Astrocyte (in vitro differentiated cells and primary cell): ENCODE results near the gene PARL. TPM values are rescaled to one million over a fixed set of nuclear protein-coding genes. Genes with fewer than 3 reads are reported as not detected.

Source experiments
- DNase-seq: peaks from one replicate; pipeline ENCODE4 v3.0.0-alpha.2; 2010; ENCODE audit warnings: low read depth
- FAIRE-seq: peaks from 2 replicates; lab custom pipeline; 2011; peaks lifted over from hg19 to GRCh38; lab: Jason Lieb, UNC
- H2AFZ ChIP-seq: 2 replicates; pipeline ENCODE4 v1.6.0; 2012; ENCODE audit warnings: low read depth, low read length, inconsistent platforms
- H3K27ac ChIP-seq: 2 replicates; pipeline ENCODE4 v1.5.1; 2011; ENCODE audit warnings: low read depth, low read length, inconsistent platforms
- H3K27me3 ChIP-seq: 2 replicates; pipeline ENCODE4 v1.6.0; 2011; ENCODE audit warnings: low read length, inconsistent platforms; ENCODE audit not compliant: insufficient read depth
- H3K36me3 ChIP-seq: 2 replicates; pipeline ENCODE4 v1.5.1; 2011; ENCODE audit warnings: low read length, inconsistent platforms; ENCODE audit not compliant: insufficient read depth
- H3K4me1 ChIP-seq: 2 replicates; pipeline ENCODE4 v1.5.1; 2011; ENCODE audit warnings: low read length, inconsistent platforms; ENCODE audit not compliant: insufficient read depth
- H3K4me2 ChIP-seq: 2 replicates; pipeline ENCODE4 v1.6.0; 2012; ENCODE audit warnings: low read length, inconsistent platforms
- H3K4me3 ChIP-seq: 2 replicates; pipeline ENCODE4 v1.5.1; 2011; ENCODE audit warnings: low read depth, mild to moderate bottlenecking, low read length, inconsistent platforms; ENCODE audit not compliant: insufficient read depth
- H3K79me2 ChIP-seq: 2 replicates; pipeline ENCODE4 v1.6.0; 2012; ENCODE audit warnings: mild to moderate bottlenecking, low read length, inconsistent platforms; ENCODE audit not compliant: insufficient read depth
- H3K9ac ChIP-seq: 2 replicates; pipeline ENCODE4 v1.6.0; 2012; ENCODE audit warnings: mild to moderate bottlenecking, low read length, inconsistent platforms
- H3K9me3 ChIP-seq: 2 replicates; pipeline ENCODE4 v1.5.1; 2012; ENCODE audit warnings: low read depth, mild to moderate bottlenecking, low read length, inconsistent platforms; ENCODE audit not compliant: insufficient read depth
- H4K20me1 ChIP-seq: 2 replicates; pipeline ENCODE4 v1.6.0; 2012; ENCODE audit warnings: low read length, inconsistent platforms; ENCODE audit not compliant: insufficient read depth
- H3K27ac Mint-ChIP-seq: one replicate; pipeline ENCODE4 v1.8.0; 2021; ENCODE audit warnings: mild to moderate bottlenecking, mixed read lengths; ENCODE audit not compliant: unreplicated experiment
- H3K27me3 Mint-ChIP-seq: one replicate; pipeline ENCODE4 v1.8.0; 2021; ENCODE audit warnings: low read depth, mixed read lengths; ENCODE audit not compliant: unreplicated experiment
- H3K36me3 Mint-ChIP-seq: one replicate; pipeline ENCODE4 v1.8.0; 2021; ENCODE audit warnings: low read depth, mixed read lengths; ENCODE audit not compliant: unreplicated experiment
- H3K4me1 Mint-ChIP-seq: one replicate; pipeline ENCODE4 v1.8.0; 2021; ENCODE audit warnings: low read depth, mixed read lengths; ENCODE audit not compliant: unreplicated experiment
- H3K4me3 Mint-ChIP-seq: one replicate; pipeline ENCODE4 v1.8.0; 2021; ENCODE audit warnings: mild to moderate bottlenecking, moderate library complexity, mixed read lengths; ENCODE audit not compliant: unreplicated experiment
- H3K9me3 Mint-ChIP-seq: one replicate; pipeline ENCODE4 v1.8.0; 2021; ENCODE audit warnings: mild to moderate bottlenecking, mixed read lengths; ENCODE audit not compliant: unreplicated experiment
- CTCF ChIP-seq: IDR thresholded peaks from 2 replicates; pipeline ENCODE4 v1.5.1; 2011; ENCODE audit warnings: low read depth, mild to moderate bottlenecking, inconsistent platforms, low read length, moderate library complexity; ENCODE audit not compliant: insufficient read depth
- EZH2 ChIP-seq: IDR thresholded peaks from 2 replicates; pipeline ENCODE4 v1.6.1; 2012; ENCODE audit warnings: mild to moderate bottlenecking, low read length, inconsistent platforms; ENCODE audit not compliant: insufficient read depth
- total RNA-seq: library from RNA; stranded (reverse); gene quantifications from 2 replicates; pipeline ENCODE4 v1.2.1, GENCODE V29; 2021

Gene PARL
- total RNA-seq, 1 donor from 2014 or later = 64.7 TPM

DNA sequence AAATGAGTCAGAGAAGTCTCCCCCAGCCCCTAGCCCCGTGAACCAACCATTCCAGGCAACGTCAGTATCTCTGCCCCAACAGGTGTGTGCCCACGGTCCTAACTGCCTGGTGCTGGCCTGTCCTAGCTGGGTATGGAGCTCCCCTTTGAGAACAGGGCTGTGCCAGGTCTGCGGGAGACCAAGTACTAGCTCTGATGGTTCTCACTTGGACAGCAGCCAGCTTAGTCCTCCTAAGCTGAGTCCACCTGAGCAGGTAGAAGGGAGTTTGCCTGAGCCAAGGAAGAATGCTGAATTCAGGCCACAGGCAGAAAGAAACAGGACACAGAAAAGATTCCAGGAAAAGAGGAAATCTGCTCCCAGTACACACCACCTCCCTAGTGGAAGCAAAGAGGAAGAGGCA is 33.1 kb upstream of the PARL start:
- Mint-ChIP-seq H3K27me3 (peaks cover 3% of the 10 kb centered on the region), H3K36me3 (peaks cover 15% of the 10 kb centered on the region)
- no peak for FAIRE-seq

DNA sequence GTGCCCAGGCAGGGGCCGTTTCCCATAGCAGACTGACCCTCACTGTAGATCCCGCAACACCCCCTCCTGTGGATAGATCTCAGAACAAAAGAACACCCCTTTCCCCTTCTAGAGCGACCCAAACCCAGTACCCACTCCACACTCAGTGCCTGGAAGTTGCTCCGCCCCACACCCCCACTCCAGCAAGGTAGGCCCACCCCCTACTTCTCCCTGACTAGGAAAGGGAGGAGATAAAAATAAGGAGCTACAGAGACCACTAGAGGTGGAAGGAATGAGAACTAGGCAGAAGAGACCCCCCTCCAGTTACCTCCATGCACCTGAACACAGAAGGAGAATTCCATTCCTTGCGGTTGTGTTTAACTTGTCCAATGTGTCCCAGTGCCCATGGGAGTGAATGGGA is 30.2 kb upstream of the PARL start:
- H3K36me3 Mint-ChIP-seq = peaks cover 6% of the 10 kb centered on the region
- H3K9me3 ChIP-seq = no peaks in the 10 kb centered on the region
- no peaks in the 10 kb centered on the region for H3K36me3 ChIP-seq
- H4K20me1 ChIP-seq = no peaks in the 10 kb centered on the region
- no peak overlapping the region for H3K4me2 ChIP-seq
- FAIRE-seq (no peak), DNase-seq (no peak)
- TF ChIP-seq EZH2 (no peak), CTCF (no peak)
- no peak overlapping the region for H3K27ac Mint-ChIP-seq
- no peak overlapping the region for H3K4me3 ChIP-seq
- no peaks in the 10 kb centered on the region for H3K79me2 ChIP-seq
- H3K9ac ChIP-seq = no peak overlapping the region
- H3K27ac ChIP-seq = no peak overlapping the region
- H2AFZ ChIP-seq = no peak overlapping the region
- no peaks in the 10 kb centered on the region for H3K4me1 ChIP-seq
- H3K27me3 ChIP-seq = peaks cover 6% of the 10 kb centered on the region
- peaks cover 26% of the 10 kb centered on the region for H3K27me3 Mint-ChIP-seq
- H3K4me1 Mint-ChIP-seq = no peaks in the 10 kb centered on the region
- no peaks in the 10 kb centered on the region for H3K9me3 Mint-ChIP-seq
- H3K4me3 Mint-ChIP-seq = no peak overlapping the region

More for the DNA sequence above, 33.1 kb upstream of the PARL start:
- Histone ChIP-seq H3K9me3 (no peaks in the 10 kb centered on the region), H3K27me3 (no peaks in the 10 kb centered on the region), H3K4me1 (no peaks in the 10 kb centered on the region), H3K4me2 (no peak overlapping the region), H3K79me2 (no peaks in the 10 kb centered on the region), H3K36me3 (peaks cover 9% of the 10 kb centered on the region), H3K4me3 (no peak overlapping the region), H4K20me1 (no peaks in the 10 kb centered on the region), H3K27ac (no peak overlapping the region), H2AFZ (no peak overlapping the region), H3K9ac (no peak overlapping the region)
- no peaks in the 10 kb centered on the region for H3K4me1 Mint-ChIP-seq
- TF ChIP-seq EZH2 (no peak), CTCF (no peak)
- DNase-seq = no peak
- H3K4me3 Mint-ChIP-seq = no peak overlapping the region
- H3K9me3 Mint-ChIP-seq = peaks cover 2% of the 10 kb centered on the region
- no peak overlapping the region for H3K27ac Mint-ChIP-seq

DNA sequence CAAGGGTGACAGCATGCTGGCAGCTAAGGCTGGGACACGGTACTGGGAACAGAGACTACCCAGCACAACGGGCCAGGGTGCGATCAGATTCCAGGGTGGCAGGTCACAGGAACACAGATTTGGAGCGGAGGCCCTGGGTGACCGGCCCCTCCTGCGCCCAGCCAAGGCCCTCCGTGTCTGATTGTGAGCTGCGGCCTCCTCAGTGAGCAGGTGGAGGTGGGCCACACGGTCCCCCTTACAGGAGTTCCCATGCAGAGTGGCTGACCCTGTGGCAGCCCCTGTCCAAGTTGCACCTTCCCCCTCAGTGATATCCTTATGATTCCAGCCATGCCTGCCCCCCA is 28.9 kb upstream of the PARL start:
- no peaks in the 10 kb centered on the region for H3K9me3 ChIP-seq
- DNase-seq = no peak
- H3K27me3 ChIP-seq = peaks cover 6% of the 10 kb centered on the region
- Mint-ChIP-seq H3K27me3 (peaks cover 26% of the 10 kb centered on the region), H3K27ac (no peak overlapping the region), H3K36me3 (peaks cover 3% of the 10 kb centered on the region), H3K4me1 (no peaks in the 10 kb centered on the region), H3K4me3 (no peak overlapping the region), H3K9me3 (no peaks in the 10 kb centered on the region)
- H3K9ac ChIP-seq = no peak overlapping the region
- H4K20me1 ChIP-seq = no peaks in the 10 kb centered on the region
- TF ChIP-seq EZH2 (no peak), CTCF (no peak)
- H3K4me2 ChIP-seq = no peak overlapping the region
- H3K4me1 ChIP-seq = no peaks in the 10 kb centered on the region
- H3K36me3 ChIP-seq = no peaks in the 10 kb centered on the region
- no peaks in the 10 kb centered on the region for H3K79me2 ChIP-seq
- no peak overlapping the region for H3K4me3 ChIP-seq
- H3K27ac ChIP-seq = no peak overlapping the region
- FAIRE-seq = no peak
- H2AFZ ChIP-seq = no peak overlapping the region
